Stimulated activated CD8-positive, alpha-beta memory T cell treated with anti-CD3 and anti-CD28 coated beads, Interleukin-4, amount 100 ng/mL, for 1 hour (primary cell): Measurements from ENCODE around the gene SCAANT1.
A peak's percentile ranks its signal among the peaks of the same experiment; 100 is the strongest.

ENCODE experiments used
- DNase-seq, 2 donors: peaks; one replicate each; pipeline ENCODE4 v3.0.0-alpha.2; 2020; ENCODE audit warnings: low read depth in 2 of 2, low spot score in 1 of 2

Gene SCAANT1

DNA sequence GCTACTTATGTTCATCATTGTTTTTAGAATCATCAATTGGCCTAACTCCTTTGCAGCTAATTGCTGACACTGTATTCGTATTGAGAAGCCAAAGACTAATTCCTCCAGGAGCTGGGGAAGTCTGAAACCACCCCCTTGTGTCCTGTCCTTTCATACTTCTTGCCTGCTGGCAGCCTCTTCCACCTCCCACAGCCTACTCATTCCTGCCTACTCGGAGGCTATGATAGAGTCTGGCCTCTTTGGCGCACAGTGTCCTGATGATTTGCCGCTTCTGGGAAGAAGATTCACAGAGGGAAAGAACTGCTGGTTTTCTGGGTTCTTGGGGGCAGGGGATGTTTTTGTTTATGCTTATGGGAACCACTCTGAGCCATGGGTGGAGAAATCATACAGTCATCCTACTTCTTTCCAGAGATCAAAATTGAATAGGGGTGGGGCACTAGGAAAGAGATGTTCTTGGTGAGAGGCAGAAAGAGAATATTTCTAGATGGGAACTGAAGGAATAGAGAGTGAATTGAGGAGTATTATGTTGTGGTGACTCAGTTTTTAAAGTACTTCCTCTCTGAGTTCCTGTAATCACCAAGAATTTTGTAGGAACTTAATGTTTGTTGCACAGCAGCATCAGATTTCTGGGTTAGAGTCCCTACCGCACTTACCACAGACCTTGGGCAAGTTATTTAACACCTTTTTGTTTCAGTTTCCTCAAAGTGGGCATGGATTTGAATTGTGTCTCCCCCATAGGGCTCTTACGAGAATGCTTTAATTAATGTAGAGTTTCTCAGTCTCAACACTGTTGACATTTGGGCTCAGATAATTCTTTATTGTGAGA, 22.1 kb upstream of the SCAANT1 start:
- no peak for DNase-seq

DNA sequence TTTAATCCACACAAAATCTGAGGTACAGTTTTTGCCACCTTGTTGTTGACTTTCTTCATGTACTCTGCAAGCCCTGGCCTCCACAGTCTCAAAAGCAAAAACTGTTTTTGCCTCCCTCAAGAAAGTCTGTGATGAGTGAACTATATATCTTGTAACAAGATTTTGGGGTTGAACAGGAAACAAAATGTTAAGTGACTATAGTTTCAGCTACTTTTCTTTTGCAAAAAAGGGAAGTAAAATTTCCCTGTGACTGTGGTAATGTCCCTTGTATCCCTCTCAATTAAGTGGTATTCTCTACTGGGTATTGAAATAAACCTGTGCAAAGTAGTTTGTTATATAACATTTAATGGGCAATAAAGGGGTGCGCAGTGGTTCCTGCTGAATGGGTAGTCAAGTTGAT, 21.3 kb upstream of the SCAANT1 start:
- DNase-seq = no peak

DNA sequence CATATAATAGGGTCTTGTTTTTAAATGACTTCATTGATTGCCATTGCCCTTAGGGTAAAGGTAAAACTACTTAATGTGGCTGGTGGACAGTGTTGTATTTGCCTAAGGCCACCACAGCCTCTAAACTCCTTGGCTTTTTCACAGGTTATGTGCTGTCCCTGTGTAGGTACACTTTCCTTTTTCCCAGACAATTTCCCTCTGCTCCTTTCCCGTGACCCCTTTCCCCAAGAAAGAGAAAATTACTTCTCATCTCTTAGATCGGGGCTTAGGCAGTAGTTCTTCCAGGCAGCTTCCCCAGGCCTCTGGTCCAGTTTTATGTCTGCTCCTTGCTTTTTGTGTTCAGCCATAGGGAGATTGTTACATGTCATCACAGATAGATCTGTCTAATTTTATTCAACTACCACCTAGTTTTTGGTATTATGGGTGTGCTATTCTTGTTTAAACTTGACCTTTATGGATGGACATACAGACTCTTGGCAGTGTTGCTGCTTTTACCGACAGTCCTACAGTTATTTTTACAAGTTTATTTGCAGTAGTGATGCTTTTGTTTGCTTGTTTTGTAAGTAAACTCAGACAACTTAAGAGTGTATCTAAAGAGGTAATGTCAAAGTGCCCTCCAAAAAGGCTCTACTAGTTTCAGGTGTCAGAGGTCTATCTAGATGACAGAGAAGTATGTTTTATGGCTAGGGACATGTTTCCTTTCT, 20.5 kb upstream of the SCAANT1 start:
- no peak for DNase-seq

DNA sequence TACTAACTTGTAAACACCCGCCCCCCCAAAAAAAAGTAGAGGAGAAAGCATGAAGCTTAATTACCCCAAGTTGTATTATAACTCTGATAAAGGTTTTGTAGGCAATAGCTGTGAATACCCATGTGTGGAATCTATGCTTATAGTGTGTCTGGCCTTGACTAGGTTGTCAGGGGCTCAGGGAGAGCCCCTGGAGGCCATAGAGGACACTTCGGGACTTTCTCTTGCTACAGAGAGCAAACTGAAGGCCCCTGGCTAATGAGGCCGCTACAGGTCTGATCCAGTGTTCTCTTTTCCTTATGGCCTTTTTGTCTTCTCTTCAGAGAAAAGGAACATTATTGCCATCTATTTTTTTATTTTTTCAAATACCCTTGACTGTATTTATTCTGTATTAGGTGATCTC, 19.1 kb upstream of the SCAANT1 start:
- no peak for DNase-seq

- no peak for DNase-seq
Observed at GRCh38 chr3:63927422-63928280, 15.5 kb upstream of the SCAANT1 start.

GRCh38 chr3:63926309-63926708, 14.1 kb upstream of the SCAANT1 start:
- no peak for DNase-seq

- DNase-seq = no peak
Observed at GRCh38 chr3:63922491-63923199, 10.5 kb upstream of the SCAANT1 start.

DNA sequence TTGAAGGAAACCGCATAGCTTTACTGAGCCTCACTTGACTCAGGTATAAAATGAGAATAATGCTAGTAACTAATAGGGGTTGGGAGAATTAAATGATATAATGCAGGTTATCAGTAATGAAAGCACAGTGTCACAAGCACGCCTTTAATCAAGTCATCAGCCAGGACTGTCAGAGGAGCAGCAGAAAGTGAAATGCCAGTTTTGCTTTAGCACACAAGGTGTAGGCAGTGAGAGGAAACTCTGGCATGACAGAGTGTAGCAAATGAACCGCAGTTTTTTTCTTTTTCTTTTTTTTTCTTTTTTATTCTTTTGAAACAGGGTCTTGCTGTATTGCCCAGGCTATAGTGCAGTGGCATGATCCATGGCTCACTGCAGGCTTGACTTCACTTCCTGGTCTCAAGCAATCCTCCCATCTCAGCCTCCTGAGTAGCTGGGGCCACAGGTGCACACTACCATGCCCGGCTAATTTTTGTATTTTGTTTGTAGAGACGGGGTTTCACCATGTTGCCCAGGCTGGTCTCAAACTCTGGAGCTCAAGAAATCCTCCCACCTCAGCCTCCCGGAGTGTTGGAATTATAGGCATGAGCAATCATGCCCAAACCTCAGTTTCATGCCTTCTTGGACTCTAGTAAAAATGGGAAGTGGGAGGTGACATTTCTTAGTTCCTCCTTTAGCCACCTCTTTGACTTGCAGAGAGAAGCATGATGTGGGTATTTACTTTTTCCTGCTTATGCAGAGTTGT, 9.7 kb upstream of the SCAANT1 start:
- DNase-seq = no peak

- no peak for DNase-seq
Observed at GRCh38 chr3:63920001-63920400, 7.8 kb upstream of the SCAANT1 start.

GRCh38 chr3:63918321-63918720, 6.1 kb upstream of the SCAANT1 start:
- DNase-seq = no peak

GRCh38 chr3:63914312-63914711, 2.1 kb upstream of the SCAANT1 start:
- no peak for DNase-seq

GRCh38 chr3:63912768-63913588, 795 bp upstream of the SCAANT1 start:
- DNase-seq = peak; percentile 17 to 23

GRCh38 chr3:63911509-63911872, 692 bp downstream of the SCAANT1 start:
- DNase-seq = no peak

DNA sequence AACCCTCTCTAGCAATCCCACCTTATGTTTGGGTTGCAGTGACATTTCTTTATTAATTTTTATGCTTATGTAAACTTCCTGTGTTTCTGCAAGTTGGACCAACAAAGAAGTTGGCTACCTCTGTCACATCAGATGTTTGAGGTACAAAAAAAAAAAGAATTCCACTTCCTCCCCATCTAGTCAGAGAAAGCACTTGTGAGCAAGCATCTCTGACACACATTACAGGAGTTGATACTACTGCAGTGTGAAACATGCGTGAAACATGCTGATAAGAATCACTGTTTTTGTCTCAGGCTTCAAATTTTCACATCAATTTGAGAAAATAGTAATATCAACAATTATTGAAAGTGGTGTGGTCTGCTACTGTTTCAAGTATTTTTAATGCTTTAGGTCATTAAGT, 1.3 kb downstream of the SCAANT1 start:
- DNase-seq = no peak

GRCh38 chr3:63910001-63910400, 2.2 kb downstream of the SCAANT1 start:
- no peak for DNase-seq

DNA sequence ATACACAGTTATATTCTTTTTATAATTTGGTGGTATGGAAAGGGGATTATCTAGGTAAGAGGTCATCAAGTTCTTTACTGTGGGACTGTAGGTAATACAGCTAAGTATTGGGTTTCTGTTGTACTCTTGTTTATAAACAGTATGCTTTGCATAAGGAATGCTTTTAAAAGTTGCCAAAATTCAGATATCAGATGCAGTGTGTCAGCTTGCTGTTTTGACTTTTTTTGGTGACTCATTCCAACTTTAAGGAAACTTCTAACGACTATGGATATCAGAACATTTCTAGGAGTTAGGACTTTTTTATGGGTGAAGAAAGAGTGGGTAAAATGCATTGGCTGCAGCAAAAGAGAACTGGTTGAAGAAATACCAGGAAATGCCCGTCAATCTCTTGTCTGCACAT, 2.8 kb downstream of the SCAANT1 start:
- no peak for DNase-seq

DNA sequence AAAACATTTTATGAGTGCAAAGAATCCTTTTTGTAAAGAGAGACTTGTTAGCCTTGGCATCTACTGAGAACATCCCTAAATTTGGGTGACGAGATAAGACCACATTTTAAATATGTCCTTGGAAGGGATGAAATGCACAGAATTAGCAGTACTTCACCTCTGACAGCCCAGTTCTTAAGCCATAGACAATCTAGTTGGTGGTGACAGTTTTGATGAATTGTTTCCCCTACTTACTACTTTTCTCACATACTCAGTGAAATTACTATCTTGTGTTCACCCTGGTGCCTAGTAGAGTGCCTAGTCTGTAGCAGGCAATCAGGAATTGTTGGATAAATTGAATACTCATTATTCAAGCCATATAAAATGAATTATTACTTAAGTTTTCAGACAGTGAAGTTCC, 3.4 kb downstream of the SCAANT1 start:
- no peak for DNase-seq

- DNase-seq = no peak
Observed at GRCh38 chr3:63908081-63908736, 4.0 kb downstream of the SCAANT1 start.
